GM12892 (cell line): ENCODE data around the gene TMEM255B.

Source experiments
- POLR2A ChIP-seq: IDR thresholded peaks from 2 replicates; pipeline ENCODE4 v1.6.1; 2011; ENCODE audit warnings: low read depth, low read length, control low read depth
- POLR2AphosphoS5 ChIP-seq: IDR thresholded peaks from 2 replicates; pipeline ENCODE4 v1.6.1; 2011; ENCODE audit warnings: low read depth, low read length, control low read depth
- TAF1 ChIP-seq: IDR thresholded peaks from 2 replicates; pipeline ENCODE4 v1.6.1; 2011; ENCODE audit warnings: low read depth, mild to moderate bottlenecking, control low read depth, low read length, borderline replicate concordance

DNA sequence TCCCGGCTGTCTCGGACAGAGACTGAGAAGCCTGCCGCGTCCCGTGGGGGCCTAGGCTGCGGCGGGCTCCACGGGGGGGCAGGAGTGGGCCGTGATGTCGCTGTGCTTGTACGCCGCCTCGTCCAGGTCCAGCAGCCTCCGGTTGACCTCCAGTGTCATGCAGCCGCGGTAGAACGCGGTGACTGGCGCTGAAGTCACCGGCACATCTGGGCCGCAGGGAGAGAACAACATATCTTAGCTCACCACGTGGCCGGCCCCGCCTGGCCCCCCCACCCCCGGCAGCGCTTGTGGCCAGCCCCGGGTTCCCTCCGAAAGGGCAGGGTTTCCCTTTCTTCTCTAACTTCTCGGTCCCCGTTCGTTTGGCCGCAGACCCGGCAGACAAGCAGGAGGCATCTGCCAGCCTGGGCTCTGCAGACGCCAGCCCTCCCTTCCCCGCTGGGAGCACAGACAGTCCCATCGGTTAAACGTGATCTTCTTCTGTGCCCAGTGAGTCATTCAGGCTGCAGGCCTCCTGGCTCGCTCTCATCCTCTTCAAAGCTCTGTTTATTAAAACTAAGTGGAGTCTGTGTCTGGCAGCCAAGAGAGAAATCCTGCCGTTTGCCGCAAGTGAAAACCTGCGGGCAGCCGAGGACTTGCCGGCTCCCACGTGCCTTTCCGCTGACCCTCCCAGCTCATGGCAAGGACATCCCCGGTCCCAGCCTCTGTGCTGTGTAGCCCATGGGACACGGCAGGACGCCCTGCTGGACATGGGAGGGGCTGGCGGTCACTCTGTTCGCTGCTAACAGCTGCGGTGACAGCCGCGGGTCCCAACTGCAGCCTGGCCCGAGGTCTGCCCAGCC, 62.0 kb downstream of the TMEM255B start:
- TF ChIP-seq POLR2A (no peak), TAF1 (no peak), POLR2AphosphoS5 (no peak)
